Cardiac muscle cell (in vitro differentiated cells and primary cell): ENCODE measurements around the gene TMEM185B. TPM values are rescaled to one million over a fixed set of nuclear protein-coding genes. Genes with fewer than 3 reads are reported as not detected.

Experiments
- DNase-seq, 2 donors: peaks; one replicate each; pipeline versions ENCODE4 v3.0.0 to v3.0.0-alpha.2; 2010 to 2017; ENCODE audit warnings: low read depth in 1 of 2, low spot score in 1 of 2
- H3K27ac ChIP-seq: fragments of 200-600 bp; sonication (generic); 2 replicates; pipeline ENCODE4 v1.5.1; 2016
- H3K27me3 ChIP-seq: fragments of 200-600 bp; sonication (generic); 2 replicates; pipeline ENCODE4 v1.6.0; 2016; ENCODE audit warnings: control low read depth
- H3K36me3 ChIP-seq: fragments of 200-600 bp; sonication (generic); 2 replicates; pipeline ENCODE4 v1.5.1; 2016; ENCODE audit warnings: control low read depth
- H3K4me1 ChIP-seq: fragments of 200-600 bp; sonication (generic); 2 replicates; pipeline ENCODE4 v1.8.1; 2017; ENCODE audit warnings: low read depth, mild to moderate bottlenecking, mixed run types
- H3K4me3 ChIP-seq: fragments of 200-600 bp; sonication (generic); 2 replicates; pipeline ENCODE4 v1.5.1; 2016; ENCODE audit warnings: mild to moderate bottlenecking
- H3K9me3 ChIP-seq: fragments of 200-600 bp; sonication (generic); 2 replicates; pipeline ENCODE4 v1.5.1; 2017; ENCODE audit warnings: low read depth, mild to moderate bottlenecking, control low read depth
- CTCF ChIP-seq: IDR thresholded peaks from 2 replicates; pipeline ENCODE4 v1.5.1; 2012; ENCODE audit warnings: low read depth, mild to moderate bottlenecking, low read length
- polyA plus RNA-seq: library from polyadenylated mRNA; unstranded; fragments of >200 nt; fragmentation: Nextera tagmentation; extraction: Ambion mirVana; gene quantifications from 2 replicates; pipeline ENCODE4 v1.2.1, GENCODE V29; 2016
- total RNA-seq: library from RNA; depleted of rRNA; stranded (reverse); fragments of >200 nt; gene quantifications from 2 replicates; pipeline ENCODE4 v1.2.3, GENCODE V29; 2016

TMEM185B gene
- total and polyA plus RNA-seq, 2 experiments from 2014 or later, result 21.3 to 43.4 TPM

- H3K27ac ChIP-seq, result peak overlapping the region; percentile 21
- peaks cover 7% of the 10 kb centered on the region for H3K36me3 ChIP-seq
- TF ChIP-seq CTCF, result peak; percentile 66
- peak; percentile 70 to 83 for DNase-seq
- no peaks in the 10 kb centered on the region for H3K9me3 ChIP-seq
- H3K27me3 ChIP-seq, result no peaks in the 10 kb centered on the region
- H3K4me1 ChIP-seq, result peaks cover 8% of the 10 kb centered on the region
- no peak overlapping the region for H3K4me3 ChIP-seq
These were observed 48.1 kb downstream of the TMEM185B start for GRCh38 chr2:120174963-120175581.

Other genes starting within 250 kb of the TMEM185B start
- 18.4 and 24.6 TPM in 2 replicates for gene EPB41L5, start 210.3 kb downstream of the TMEM185B start, total RNA-seq
- 14.9 and 24.9 TPM in 2 replicates for gene EPB41L5, start 210.3 kb downstream of the TMEM185B start, polyA plus RNA-seq
- gene RALB, start 29.5 kb upstream of the TMEM185B start, total RNA-seq, result 26.5 and 31.4 TPM in 2 replicates
- 39.0 and 50.8 TPM in 2 replicates for gene RALB, start 29.5 kb upstream of the TMEM185B start, polyA plus RNA-seq
- not detected in 2 replicates for gene INHBB, start 122.7 kb upstream of the TMEM185B start, total RNA-seq
- not detected in 2 replicates for gene INHBB, start 122.7 kb upstream of the TMEM185B start, polyA plus RNA-seq